ENCODE data around the gene ARHGAP22. TPM values are rescaled to one million over a fixed set of nuclear protein-coding genes. Genes with fewer than 3 reads are reported as not detected.

Gene ARHGAP22
- total RNA-seq, 1 experiment from 2014 or later = 18.9 TPM

GRCh38 chr10:48554246-48554645 is 50.6 kb downstream of the ARHGAP22 start:
- DNase-seq (ENCODE audit: low read depth) = no peak

- no peak for DNase-seq (ENCODE audit: low read depth)
These were observed 51.8 kb downstream of the ARHGAP22 start for GRCh38 chr10:48552946-48553564.

GRCh38 chr10:48551861-48552591 is 52.8 kb downstream of the ARHGAP22 start:
- DNase-seq (ENCODE audit: low read depth) = peak; percentile 51

GRCh38 chr10:48550977-48551376 is 53.9 kb downstream of the ARHGAP22 start:
- no peak for DNase-seq (ENCODE audit: low read depth)

GRCh38 chr10:48550071-48550691 is 54.7 kb downstream of the ARHGAP22 start:
- no peak for DNase-seq (ENCODE audit: low read depth)

GRCh38 chr10:48549236-48549635 is 55.6 kb downstream of the ARHGAP22 start:
- no peak for DNase-seq (ENCODE audit: low read depth)

GRCh38 chr10:48548531-48549135 is 56.2 kb downstream of the ARHGAP22 start:
- no peak for DNase-seq (ENCODE audit: low read depth)

- DNase-seq (ENCODE audit: low read depth) = no peak
These were observed 56.9 kb downstream of the ARHGAP22 start for GRCh38 chr10:48547981-48548380.

GRCh38 chr10:48547061-48547895 is 57.6 kb downstream of the ARHGAP22 start:
- DNase-seq (ENCODE audit: low read depth) = no peak

GRCh38 chr10:48545462-48546145 is 59.3 kb downstream of the ARHGAP22 start:
- no peak for DNase-seq (ENCODE audit: low read depth)

- peak; percentile 17 for DNase-seq (ENCODE audit: low read depth)
These were observed 61.6 kb downstream of the ARHGAP22 start for GRCh38 chr10:48543182-48543844.

- DNase-seq (ENCODE audit: low read depth) = peak; percentile 29
These were observed 62.2 kb downstream of the ARHGAP22 start for GRCh38 chr10:48542471-48543181.

GRCh38 chr10:48541144-48541795 is 63.6 kb downstream of the ARHGAP22 start:
- peak; percentile 77 for DNase-seq (ENCODE audit: low read depth)

- DNase-seq (ENCODE audit: low read depth) = no peak
These were observed 66.3 kb downstream of the ARHGAP22 start for GRCh38 chr10:48538611-48539010.

- no peak for DNase-seq (ENCODE audit: low read depth)
These were observed 67.7 kb downstream of the ARHGAP22 start for GRCh38 chr10:48536916-48537890.

- no peak for DNase-seq (ENCODE audit: low read depth)
These were observed 68.7 kb downstream of the ARHGAP22 start for GRCh38 chr10:48536156-48536500.

- no peak for DNase-seq (ENCODE audit: low read depth)
These were observed 69.3 kb downstream of the ARHGAP22 start for GRCh38 chr10:48535416-48536155.
